NCI-H82 treated with DMSO at 0.1 percent for 48 hours (cell line): ENCODE measurements around the gene CDADC1.
"Not testable (repeated sequence)": the region's sequence is repeated elsewhere in the genome, so short reads cannot be mapped to it uniquely, and the experiment has no call there.

Experiments
- DNase-seq: peaks from one replicate; lab custom pipeline; 2025; ENCODE audit not compliant: unreplicated experiment; lab: John Stamatoyannopoulos, UW

CDADC1 gene

DNA sequence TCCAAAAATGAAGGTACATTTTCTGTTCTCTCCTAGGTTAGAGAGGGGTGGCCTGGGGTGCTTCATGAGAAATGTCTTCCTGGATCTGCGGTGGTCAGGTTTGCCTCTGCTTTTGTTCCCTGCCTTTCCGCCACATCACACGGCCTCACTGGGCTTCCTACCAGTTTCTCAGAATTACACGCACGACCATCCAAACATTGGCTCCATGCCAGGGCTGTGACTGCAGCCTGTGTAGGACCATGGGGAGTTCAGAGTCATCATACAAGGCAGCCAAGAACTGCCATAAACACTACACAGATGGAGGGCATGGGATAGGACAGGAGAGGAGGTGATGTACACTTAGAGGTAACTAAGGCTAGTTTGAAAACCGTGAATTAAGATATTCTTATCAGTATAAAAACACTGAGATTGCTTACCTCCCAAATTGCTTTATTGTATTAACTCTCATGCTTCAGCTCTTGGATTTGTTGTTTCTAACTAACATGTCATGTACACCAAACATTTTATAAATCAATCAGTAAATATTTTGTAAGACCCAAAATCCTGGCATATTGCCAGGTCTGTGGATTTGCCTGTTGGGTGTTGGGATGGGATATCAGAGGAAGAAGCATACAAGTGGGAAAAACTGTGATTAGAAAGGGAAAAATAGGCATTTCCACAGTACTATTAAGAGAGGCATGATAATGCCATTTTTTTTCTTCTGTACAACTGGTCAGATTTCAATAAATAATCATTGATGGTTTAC is 45.2 kb downstream of the CDADC1 start:
- peak; percentile 45 for DNase-seq

DNA sequence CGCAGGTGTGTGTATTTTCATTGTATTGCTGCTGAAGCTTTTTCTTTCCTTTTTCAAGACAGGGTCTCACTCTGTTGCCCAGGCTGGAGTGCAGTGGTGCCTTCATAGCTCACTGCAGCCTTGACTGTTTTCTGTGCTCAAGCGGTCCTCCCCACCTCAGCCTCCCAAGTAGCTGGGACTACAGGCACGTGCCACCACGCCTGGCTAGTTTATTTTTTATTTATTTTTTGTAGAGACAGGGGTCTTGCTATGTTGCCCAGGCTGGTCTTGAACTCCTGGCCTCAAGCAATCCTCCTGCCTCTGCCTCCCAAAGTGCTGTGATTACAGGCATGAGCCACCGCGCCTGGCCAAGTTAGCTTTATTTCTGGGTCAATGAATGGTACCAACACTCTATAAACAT is 47.0 kb downstream of the CDADC1 start:
- not testable (repeated sequence) for DNase-seq

DNA sequence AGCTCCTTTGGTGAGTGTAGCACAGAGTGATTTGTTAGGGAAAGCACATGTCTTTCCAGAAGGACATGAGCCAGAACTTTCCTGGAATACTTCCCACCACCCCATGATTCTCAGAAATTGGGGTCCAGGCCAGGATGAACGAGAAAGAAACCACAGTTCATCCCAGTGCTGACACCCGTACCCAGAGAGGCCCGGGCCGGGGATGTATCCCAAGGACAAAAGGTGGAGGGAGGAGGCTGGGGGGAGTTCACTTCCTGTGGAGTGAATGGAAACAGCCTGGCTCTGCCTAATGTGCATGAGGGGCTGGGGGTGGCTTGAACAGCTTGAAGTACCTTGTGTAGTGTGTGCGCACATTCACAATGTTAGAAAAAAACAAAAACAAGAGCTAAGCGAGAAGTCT is 47.5 kb downstream of the CDADC1 start:
- DNase-seq, result no peak

DNA sequence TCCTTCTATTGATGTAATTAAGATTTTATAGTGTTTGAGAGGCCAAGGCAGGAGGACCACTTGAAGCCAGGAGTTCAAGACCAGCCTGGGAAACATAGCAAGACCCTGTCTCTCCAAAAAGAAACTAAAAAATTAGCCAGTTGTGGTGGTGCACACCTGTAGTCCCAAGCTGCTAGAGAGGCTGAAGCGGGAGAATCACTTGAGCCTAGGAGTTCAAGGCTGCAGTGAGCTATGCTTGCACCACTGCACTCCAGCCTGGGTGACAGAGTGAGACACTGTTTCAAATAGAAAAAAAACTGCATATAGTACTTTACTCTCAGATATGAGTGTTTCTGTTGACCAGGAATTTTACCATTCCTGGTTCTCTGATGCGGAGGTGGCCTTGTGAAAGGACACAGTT is 48.9 kb downstream of the CDADC1 start:
- DNase-seq, result no peak

DNA sequence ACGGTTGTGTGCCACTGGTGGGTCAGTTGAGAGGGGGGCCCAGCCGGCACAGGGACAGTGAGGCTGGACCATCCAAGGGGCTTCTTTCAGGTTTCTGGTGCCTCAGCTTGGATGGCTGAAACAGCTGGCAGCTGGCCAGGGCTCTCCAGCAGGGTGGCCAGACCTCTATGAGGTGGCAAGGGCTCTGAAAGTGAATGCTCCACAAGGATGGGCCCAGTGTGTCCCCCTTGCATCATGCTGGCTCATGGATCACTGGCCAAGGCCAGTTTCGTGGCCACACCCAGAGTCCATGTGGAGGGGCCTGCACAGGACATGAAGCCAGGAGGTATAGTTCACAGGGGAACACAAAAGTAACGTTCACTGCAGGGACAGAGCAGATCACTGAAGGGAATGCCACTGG is 49.6 kb downstream of the CDADC1 start:
- DNase-seq, result no peak

DNA sequence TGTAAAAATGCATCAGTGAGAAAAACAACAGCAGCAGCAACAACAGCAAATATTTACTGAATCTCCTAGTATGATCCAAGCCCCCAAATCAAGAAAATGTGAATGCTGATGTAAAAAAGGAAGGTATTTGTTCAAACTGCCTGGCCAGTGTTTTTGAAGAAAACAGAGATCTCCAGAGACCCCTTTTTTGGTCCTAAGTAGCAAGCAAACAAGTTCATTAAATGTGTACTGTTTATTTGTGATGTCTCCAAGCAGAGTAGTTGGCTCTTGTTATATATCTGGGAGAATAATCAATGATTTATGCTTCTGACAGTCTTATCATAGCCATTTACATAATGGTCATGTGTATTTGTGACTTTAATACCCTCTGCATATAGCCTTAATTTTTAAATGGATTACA is 50.7 kb downstream of the CDADC1 start:
- DNase-seq, result no peak

DNA sequence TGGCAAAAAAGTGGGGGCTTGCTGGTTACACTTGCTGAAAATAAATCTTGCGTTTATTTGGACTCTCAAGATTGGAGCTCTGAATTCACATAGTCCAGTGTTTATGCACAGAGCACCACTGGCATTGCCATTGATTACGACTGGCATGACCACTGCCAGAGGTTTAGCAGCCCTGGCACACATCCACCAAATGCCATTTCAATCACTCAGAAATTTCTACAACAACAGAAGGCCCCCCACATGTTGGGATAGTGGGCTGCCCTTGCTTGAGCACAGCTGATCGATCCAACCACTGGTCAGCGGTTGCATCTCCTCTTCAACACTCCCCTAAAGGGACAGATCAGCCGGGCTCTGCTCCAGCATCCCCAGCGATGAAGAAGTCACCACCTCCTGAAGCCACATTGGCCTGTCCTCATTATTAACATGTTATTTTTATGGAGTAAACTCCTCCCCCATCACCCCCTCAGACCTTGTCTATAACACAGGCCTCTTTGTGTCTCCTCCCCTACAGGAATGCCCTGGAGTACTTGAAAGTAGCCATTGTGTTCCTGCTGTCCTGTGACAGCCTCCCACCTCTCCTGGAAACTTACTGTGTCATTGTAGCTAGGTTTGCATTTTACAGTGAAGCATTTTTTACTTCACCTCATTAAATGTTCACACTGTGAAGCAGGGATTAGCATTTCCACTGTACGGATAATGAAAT is 51.3 kb downstream of the CDADC1 start:
- DNase-seq, result no peak

DNA sequence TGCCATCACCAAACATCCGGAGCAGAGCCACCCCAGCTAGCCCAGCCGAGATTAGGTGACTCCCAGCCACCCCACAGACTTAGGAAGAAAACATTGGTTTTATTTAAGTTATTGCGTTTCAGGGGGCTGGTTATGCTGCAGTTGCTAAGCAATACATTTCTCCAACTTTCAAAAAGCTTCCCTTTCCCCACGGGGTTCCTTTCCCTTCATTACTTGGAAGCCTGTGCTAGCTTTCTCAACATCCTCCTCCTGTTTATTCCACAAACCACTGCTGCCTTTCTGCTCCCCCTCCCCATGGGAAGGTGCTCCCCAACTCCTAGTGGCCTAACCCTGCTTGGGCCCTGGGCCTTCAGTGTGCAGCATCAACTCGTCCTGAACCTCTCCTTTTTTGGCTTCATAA is 52.6 kb downstream of the CDADC1 start:
- DNase-seq, result no peak

DNA sequence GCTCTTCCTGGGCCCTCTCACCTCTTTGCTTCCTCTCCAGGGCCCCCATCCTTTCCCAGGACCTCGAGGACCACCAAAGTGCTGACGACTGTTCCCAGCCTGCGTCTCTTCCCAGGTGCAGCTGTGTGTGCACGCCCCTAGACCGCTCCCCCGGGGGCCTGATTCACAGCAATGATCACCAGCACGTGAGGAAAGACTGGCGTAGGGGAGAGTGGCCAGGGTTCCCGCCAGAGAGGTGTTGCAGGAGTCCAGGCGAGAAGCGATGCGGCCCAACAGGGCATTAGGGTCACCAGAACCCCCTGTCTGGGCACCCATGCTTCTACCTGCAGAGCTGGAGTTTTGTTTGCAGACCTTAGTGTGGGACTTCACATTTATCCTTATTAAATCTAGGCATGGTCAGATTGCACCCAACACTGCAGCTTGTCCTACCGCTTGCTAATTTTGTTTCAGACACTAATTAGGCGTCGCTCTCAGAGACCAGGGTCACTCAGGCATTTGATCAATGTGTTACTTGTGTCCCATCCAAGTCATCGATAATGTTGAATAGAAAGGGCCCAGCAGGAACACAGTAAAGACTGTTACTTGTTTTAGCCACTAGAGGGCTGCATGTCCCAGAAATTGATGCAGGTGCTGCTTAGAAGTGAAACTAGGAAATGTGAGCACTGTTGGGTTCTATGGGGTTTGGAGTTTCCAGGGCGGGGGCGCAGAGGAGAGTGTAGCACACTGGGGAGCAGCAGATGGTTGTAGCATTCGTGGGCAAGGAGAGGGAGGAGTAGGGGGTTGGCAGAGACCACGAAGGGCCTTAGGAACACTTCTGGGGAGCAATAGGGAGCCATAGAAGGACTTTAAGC is 53.2 kb downstream of the CDADC1 start:
- peak; percentile 80 for DNase-seq

DNA sequence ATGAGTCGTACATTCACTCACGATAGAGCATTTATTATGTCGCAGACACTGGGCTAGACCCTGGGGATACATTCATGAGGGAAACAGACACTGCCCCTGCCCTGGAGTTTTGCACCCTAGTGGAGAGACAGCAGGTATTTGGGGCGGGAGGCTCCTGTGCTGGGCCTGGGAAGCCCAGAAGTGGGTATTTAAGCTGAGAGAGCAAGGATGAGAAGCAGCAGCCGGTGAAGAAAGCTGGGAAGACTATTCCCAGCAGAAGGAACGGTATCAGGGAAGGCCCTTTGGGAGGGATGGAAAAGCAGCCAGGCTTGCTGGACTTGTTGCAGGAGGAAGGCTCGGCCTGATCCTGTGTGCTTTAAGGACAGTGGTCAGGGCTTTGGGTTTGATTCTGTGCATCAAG is 54.5 kb downstream of the CDADC1 start:
- DNase-seq, result no peak

DNA sequence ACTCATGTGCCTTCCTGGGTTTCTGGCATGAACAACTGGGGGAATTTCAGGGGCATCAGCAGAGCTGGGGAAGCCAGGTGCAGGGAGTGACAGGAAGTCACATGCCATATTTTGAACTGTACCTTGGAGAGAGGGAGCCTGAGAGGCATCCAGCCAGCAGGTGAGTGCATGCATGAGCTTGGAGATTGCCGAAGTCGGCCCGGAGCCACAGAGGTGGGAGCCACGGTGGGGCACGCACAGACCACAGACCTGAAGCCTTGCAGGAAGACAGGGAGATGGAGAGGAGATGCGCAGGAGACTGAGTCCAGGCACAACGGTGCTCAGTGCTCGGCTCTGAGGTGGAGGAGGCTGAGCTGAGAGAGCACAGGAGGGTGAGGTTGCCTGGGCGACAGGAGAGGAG is 55.1 kb downstream of the CDADC1 start:
- DNase-seq, result no peak

DNA sequence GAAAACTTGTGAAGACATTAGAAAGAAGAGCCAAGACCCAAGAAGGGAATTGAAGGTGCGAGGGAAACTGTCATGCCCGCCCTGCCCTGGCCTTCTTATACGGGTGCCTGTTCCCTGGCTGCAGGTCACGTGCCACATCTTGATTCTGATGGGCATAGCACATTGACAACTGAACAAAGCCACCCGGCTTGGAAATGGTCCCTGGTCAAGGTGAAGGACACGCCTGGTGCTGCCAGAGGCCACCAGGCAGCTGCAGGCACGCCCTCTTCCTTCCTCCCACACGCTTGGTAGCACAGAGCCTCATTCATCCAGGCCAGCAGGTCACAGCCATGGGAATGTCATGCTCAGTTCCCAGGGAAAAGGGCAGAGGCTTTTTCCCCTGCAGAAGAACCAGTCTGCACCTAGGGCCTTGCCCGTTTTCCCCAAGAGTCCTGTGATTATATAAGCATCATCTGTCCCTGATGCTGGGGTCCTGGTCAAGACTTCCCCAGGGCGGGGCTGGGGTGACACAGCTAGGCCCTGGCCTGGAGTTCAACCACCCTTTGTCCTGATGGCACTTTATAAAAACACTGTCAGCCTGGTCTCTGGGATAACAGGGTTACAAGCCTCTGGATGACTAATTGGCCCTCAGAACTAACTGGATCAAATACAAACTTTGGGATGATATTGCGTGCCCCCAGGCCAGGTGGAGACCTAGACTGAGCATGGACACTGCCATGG is 56.0 kb downstream of the CDADC1 start:
- DNase-seq, result no peak

DNA sequence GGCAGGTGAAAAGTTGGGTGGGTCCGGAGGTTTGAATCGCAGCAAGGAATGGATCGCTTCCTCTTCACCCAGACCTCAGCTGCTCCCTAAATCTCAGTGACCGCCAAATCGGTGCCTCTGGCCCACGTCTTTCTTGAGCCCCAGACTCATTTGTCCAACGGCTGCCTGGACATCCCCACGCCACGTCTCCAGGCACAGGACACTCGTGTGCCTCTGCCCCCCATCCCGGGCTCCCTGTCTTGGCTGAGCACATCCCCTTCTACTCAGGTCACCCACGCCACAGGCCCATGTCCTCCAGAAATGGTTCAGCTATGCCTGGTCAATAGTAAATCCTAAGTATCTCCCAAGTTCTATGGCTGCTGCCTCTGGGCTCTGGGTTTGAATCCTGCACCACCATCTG is 56.6 kb downstream of the CDADC1 start:
- DNase-seq, result no peak

DNA sequence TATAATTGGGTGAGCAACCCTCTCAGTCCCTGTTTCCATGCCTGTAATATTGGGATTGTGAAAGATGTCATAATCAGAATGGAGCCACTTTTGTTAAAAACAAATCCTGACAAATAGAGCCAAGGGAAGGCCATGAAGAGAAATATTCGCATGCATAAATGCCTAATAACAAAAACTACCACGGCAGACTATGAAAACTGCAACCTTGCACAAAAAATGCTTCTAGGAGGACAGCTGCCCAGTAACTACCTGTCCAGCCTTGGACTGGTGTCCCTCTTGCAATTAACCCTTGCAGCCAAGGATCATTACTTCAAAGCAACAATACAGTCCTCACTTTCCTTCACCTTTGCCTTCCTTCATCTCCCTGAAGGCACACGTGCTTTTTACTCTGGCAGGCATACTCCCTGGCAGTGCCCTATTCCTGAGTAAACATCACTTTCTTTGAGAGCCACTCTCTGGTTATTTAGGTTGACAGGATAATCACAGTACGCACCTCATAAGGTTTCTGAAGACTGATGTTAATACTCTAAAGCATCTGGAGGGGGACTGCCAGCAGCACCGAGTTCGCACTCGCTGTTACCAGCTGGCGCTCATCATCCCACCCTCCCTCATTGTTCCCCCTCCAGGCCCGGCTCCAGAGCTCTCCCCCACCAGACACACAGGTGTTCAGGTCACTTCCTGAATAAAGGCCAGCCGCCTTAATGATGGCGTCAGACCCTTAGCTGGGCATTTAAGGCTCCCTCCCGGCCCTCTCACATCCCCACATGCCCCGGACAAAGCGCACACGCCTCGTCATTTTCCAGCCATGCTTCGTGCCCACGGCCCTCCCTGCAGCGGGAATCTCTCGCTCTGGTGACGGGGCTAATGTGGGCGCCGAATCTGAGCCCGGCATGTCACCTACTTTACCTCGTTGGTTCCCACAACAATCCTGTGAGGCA is 57.3 kb downstream of the CDADC1 start:
- DNase-seq, result no peak

DNA sequence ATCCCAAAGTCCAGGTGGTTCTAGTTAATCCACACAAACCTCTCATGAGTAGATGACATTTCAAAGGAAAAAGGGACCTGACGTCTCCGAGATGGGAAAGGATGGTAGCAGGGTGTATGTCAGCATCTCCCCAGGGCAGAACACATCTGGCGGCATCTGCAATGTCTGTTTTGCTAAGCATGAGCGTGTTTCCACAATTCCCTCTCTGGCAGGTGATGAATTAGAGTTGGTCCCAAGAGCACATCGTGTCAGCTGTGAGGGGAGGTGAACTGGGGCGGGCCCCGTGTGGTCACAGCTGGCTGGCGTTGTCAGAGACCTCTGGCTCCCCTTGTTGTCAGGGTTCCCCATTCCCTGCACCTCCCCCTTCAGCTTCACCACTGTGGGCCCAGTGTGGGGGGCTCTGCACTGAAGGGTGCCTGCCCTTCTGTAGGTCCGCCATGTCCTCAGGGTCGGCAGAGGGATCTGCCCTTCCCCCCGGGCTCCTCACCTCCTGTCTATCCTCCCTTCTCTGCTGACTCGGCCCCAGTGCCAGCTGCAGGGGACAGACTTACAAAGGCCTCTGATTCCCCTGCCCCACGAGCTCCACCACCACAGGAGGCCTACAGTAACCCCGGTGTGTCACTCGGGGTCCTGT is 58.2 kb downstream of the CDADC1 start:
- no peak for DNase-seq

DNA sequence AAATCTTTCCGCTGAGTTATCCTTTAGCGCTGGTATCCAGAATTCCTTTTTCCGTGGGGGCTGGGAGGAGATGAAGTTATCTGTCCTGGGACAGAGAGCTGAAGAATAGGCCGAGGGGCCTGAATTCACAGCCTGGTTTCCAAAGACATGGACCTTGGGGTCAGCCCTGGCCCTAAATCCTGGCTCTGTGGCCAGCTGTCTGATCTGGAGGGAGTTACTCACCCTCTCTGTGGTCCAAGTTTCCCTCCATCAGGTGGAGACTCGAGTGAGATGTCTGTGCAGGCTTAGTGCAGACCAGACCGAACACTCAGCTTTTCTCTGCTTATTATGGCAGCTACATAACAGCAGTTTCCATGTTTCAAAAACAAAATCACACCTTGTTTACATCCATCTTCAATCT is 59.6 kb downstream of the CDADC1 start:
- no peak for DNase-seq

DNA sequence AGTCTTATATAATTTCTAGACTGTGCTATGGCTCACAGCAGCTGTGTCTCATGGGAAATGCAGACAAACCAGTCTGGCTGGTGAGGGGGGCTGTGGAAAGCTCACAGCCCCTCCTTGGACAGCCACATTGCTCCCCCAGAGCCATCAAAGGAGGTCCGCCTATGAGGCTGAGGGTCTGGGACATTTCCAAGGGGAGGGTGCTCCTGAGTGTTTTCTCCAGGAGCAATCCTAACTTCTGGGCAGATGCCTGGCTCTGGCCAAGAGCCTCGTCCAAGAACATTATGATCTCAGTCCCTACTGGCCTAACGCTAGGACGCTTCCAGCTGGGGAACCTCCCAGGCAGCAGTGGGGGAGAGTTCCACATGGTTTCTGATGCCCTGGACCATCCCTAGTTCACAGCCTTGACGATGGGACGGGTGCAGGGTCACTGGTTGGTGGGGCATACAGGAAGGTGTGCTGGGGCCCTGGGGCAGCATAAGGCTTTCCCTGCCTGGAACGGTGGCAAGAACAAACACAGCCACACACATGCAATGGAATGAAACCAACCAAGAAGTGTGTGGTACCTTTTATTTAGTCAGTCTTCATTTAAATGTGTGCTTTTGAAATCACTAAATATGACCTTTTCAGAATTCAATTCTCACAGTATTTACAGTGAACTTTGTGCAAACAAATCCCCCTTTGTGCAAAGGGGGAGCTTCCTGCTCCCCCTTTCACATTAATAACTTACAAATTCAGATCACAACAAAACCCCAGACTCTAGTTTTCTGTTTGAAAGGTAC is 60.6 kb downstream of the CDADC1 start:
- no peak for DNase-seq

DNA sequence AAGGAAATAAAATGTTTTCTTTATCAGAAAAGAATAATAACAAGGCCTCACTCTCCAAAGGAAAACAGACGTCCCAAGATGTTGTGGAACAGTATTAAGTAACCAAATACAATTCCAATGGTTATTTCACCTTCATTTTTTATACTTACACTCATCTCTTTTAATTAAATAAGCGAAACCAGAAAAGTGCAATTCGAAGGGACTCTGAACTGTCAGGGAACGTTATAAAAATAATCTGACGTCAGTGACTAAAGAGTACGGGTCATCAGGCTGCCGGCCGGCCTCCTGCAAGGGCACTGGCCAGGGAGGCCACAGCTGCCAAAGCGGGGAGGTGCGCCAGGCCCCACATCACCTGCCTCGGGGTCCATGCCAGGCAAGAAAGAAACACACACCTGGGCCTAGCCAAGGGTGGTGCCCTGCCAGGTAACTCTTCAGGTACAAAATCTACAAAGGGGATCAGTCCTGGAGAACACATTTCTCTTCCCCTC is 61.2 kb downstream of the CDADC1 start:
- no peak for DNase-seq

DNA sequence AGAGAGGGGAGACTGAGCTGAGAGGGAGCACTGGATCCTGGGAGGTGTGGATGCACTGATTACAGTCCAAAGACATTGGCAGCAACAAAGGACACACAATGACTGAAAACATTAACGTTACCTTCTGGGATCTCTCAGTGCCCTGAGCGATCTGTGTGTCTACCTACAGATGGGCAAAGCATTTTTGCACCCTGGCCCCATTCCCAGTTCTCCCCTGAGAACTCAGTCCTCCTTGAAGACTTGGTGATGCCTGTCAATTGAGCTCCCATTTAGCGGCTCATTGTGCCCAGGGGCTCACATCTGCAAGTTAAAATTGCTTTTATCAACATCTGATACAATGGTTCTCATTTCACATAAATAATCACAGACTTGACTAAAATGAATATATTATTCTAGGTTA is 62.5 kb downstream of the CDADC1 start:
- DNase-seq, result no peak
